HCT116 (cell line): ENCODE results near the gene AMELX. TPM values are rescaled to one million over a fixed set of nuclear protein-coding genes. Genes with fewer than 3 reads are reported as not detected.

Source experiments
- ATAC-seq: fragments of 200-7000 bp; cut with Tn5 transposase; 2 replicates; pipeline ENCODE4 v1.9.1; 2020; ENCODE audit warnings: mild to moderate bottlenecking, moderate library complexity
- BruUV-seq: library from RNA; stranded (reverse); fragments of 400-500 nt; replicated peaks from 2 replicates; lab custom pipeline; 2021; lab: Mats Ljungman, UMichigan
- CTCF ChIA-PET: fragments of 300-600 bp; sonication (Branson Sonifier 250); formaldehyde crosslinking; loops from one replicate; lab custom pipeline; 2021; ENCODE audit warnings: antibody characterized with exemption; lab: Charles Lee
- POLR2A ChIA-PET: fragments of 300-600, 350-600 bp; sonication (Branson Sonifier 250); formaldehyde crosslinking; loops from one replicate; lab custom pipeline; 2021; ENCODE audit warnings: antibody characterized with exemption; lab: Charles Lee
- RAD21 ChIA-PET, 2 experiments: fragments of 300-600 bp; sonication (Branson Sonifier 250); formaldehyde crosslinking; loops; one replicate each; lab custom pipeline; 2023; ENCODE audit warnings: low total read pairs in 2 of 2; ENCODE audit not compliant: uncharacterized antibody in 2 of 2, unreplicated experiment in 2 of 2, low non-redundant PET in 1 of 2; lab: Charles Lee
- DNase-seq: peaks from one replicate; pipeline ENCODE4 v3.0.0-alpha.2; 2010; ENCODE audit warnings: low read depth, low spot score
- H2AFZ ChIP-seq: fragments of 200-600 bp; shearing (Covaris generic), sonication (generic); 2 replicates; pipeline ENCODE4 v1.6.1; 2017; ENCODE audit warnings: low read depth, mixed run types, mixed read lengths, antibody characterized with exemption, low read length; ENCODE audit not compliant: poor library complexity, severe bottlenecking
- H3K27ac ChIP-seq: 2 replicates; pipeline ENCODE4 v1.5.1; 2012; ENCODE audit warnings: low read depth, low read length
- H3K27me3 ChIP-seq: fragments of 200-600 bp; sonication (generic); 2 replicates; pipeline ENCODE4 v1.6.1; 2016; ENCODE audit warnings: mixed run types, low read length, mixed read lengths; ENCODE audit not compliant: insufficient read depth
- H3K36me3 ChIP-seq, 2 experiments: fragments of 200-500 bp in 1 of 2; fragments of 200-600 bp in 1 of 2; sonication (Bioruptor generic) in 1 of 2; sonication (generic) in 1 of 2; 2 replicates each; pipeline versions ENCODE4 v1.5.1 to v1.6.1; 2014 to 2016; ENCODE audit warnings: low read length in 2 of 2, inconsistent platforms in 1 of 2, mixed read lengths in 1 of 2, mixed run types in 1 of 2; ENCODE audit not compliant: insufficient read depth in 2 of 2, control insufficient read depth in 1 of 2
- H3K4me1 ChIP-seq, 2 experiments: fragments of 200-600 bp in 1 of 2; sonication (generic) in 1 of 2; 2 replicates each; pipeline versions ENCODE4 v1.5.1 to v1.6.1; 2012 to 2017; ENCODE audit warnings: low read length in 2 of 2, inconsistent platforms in 1 of 2, mild to moderate bottlenecking in 1 of 2, mixed read lengths in 1 of 2, mixed run types in 1 of 2, moderate library complexity in 1 of 2; ENCODE audit not compliant: insufficient read depth in 2 of 2, control insufficient read depth in 1 of 2
- H3K4me2 ChIP-seq: fragments of 200-600 bp; sonication (generic); 2 replicates; pipeline ENCODE4 v1.6.1; 2017; ENCODE audit warnings: mixed run types, low read length, mixed read lengths
- H3K4me3 ChIP-seq, 2 experiments: fragments of 200-600 bp in 1 of 2; sonication (generic) in 1 of 2; replicated peaks in 1 of 2; 2 replicates each; pipeline ENCODE4 v1.5.1; 2011 to 2016; ENCODE audit warnings: low read length in 2 of 2, control low read depth in 1 of 2, low read depth in 1 of 2, mild to moderate bottlenecking in 1 of 2, mixed read lengths in 1 of 2, mixed run types in 1 of 2
- H3K79me2 ChIP-seq: fragments of 200-600 bp; sonication (generic); 2 replicates; pipeline ENCODE4 v1.6.1; 2017; ENCODE audit warnings: mild to moderate bottlenecking, mixed run types, low read length, moderate library complexity, mixed read lengths; ENCODE audit not compliant: insufficient read depth
- H3K9ac ChIP-seq: fragments of 200-600 bp; sonication (generic); 2 replicates; pipeline ENCODE4 v1.6.1; 2016; ENCODE audit warnings: low read length, mixed read lengths
- H3K9me2 ChIP-seq: fragments of 200-600 bp; sonication (generic), shearing (Covaris generic); 2 replicates; pipeline ENCODE4 v1.6.1; 2017; ENCODE audit warnings: mixed run types, mild to moderate bottlenecking, moderate library complexity; ENCODE audit not compliant: insufficient read depth
- H3K9me3 ChIP-seq, 2 experiments: fragments of 200-500 bp in 1 of 2; fragments of 200-600 bp in 1 of 2; sonication (Bioruptor generic) in 1 of 2; sonication (generic) in 1 of 2; 2 replicates each; pipeline ENCODE4 v1.6.1; 2014 to 2017; ENCODE audit warnings: low read length in 2 of 2, mixed read lengths in 2 of 2, inconsistent platforms in 1 of 2, low read depth in 1 of 2, mild to moderate bottlenecking in 1 of 2, mixed run types in 1 of 2, moderate library complexity in 1 of 2; ENCODE audit not compliant: control insufficient read depth in 1 of 2, insufficient read depth in 1 of 2
- H4K20me1 ChIP-seq: fragments of 200-600 bp; sonication (generic), shearing (Covaris generic); 2 replicates; pipeline ENCODE4 v1.6.1; 2017; ENCODE audit warnings: mixed run types, mild to moderate bottlenecking, moderate library complexity; ENCODE audit not compliant: insufficient read depth
- EGR1 ChIP-seq: IDR thresholded peaks from 2 replicates; pipeline ENCODE4 v1.6.1; 2012; ENCODE audit warnings: low read depth
- ELF1 ChIP-seq: IDR thresholded peaks from 2 replicates; pipeline ENCODE4 v1.6.1; 2012; ENCODE audit warnings: low read depth, borderline replicate concordance
- EZH2 ChIP-seq: fragments of 200-600 bp; sonication (generic); IDR thresholded peaks from 2 replicates; pipeline ENCODE4 v1.6.1; 2017; ENCODE audit warnings: antibody characterized with exemption, mixed run types
- EZH2phosphoT487 ChIP-seq: fragments of 200-600 bp; IDR thresholded peaks from 2 replicates; pipeline ENCODE4 v1.6.1; 2018; ENCODE audit warnings: antibody characterized with exemption, borderline replicate concordance
- POLR2A ChIP-seq: IDR thresholded peaks from 2 replicates; pipeline ENCODE4 v1.7.0; 2011; ENCODE audit warnings: borderline replicate concordance; ENCODE audit not compliant: insufficient read depth, insufficient read length; ENCODE audit errors: extremely low read depth
- RAD21 ChIP-seq: IDR thresholded peaks from 2 replicates; pipeline ENCODE4 v1.6.1; 2012; ENCODE audit warnings: low read depth, mild to moderate bottlenecking
- SIN3A ChIP-seq: IDR thresholded peaks from 2 replicates; pipeline ENCODE4 v1.6.1; 2012; ENCODE audit warnings: low read depth
- SP1 ChIP-seq: IDR thresholded peaks from 2 replicates; pipeline ENCODE4 v1.6.1; 2012; ENCODE audit warnings: low read depth
- SRF ChIP-seq: IDR thresholded peaks from 2 replicates; pipeline ENCODE4 v1.6.1; 2012; ENCODE audit warnings: low read depth
- ZFX ChIP-seq: fragments of 450-650 bp; IDR thresholded peaks from 2 replicates; pipeline ENCODE4 v1.6.1; 2017
- intact Hi-C: fragments of 100-400 bp; cut with micrococcal nuclease; formaldehyde crosslinking; loops from 2 replicates; pipeline ENCODE4 v1.10.0; 2022
- total RNA-seq: library from RNA; stranded (reverse); gene quantifications from one replicate; pipeline ENCODE4 v1.2.1, GENCODE V29; 2021; ENCODE audit not compliant: unreplicated experiment
- TF ChIP-seq, protein P1 (sequence below): IDR thresholded peaks from 2 replicates; pipeline ENCODE4 v1.6.1; 2012
- TF ChIP-seq, protein P2 (sequence below): IDR thresholded peaks from 2 replicates; pipeline ENCODE4 v1.6.1; 2012; ENCODE audit warnings: low read depth
- TF ChIP-seq, protein P3 (sequence below), 3 experiments: fragments of 200-600 bp in 1 of 3; sonication (generic) in 1 of 3; IDR thresholded peaks in 2 of 3; conservative IDR thresholded peaks in 1 of 3; 2 replicates each; pipeline ENCODE4 v1.5.1; 2012 to 2017; ENCODE audit warnings: low read depth in 2 of 3, low read length in 2 of 3, antibody characterized with exemption in 1 of 3, borderline replicate concordance in 1 of 3, control low read depth in 1 of 3, mild to moderate bottlenecking in 1 of 3, mixed read lengths in 1 of 3, mixed run types in 1 of 3, moderate library complexity in 1 of 3; ENCODE audit not compliant: insufficient read depth in 1 of 3

AMELX gene
- total RNA-seq, 1 experiment from 2014 or later: not detected

DNA sequence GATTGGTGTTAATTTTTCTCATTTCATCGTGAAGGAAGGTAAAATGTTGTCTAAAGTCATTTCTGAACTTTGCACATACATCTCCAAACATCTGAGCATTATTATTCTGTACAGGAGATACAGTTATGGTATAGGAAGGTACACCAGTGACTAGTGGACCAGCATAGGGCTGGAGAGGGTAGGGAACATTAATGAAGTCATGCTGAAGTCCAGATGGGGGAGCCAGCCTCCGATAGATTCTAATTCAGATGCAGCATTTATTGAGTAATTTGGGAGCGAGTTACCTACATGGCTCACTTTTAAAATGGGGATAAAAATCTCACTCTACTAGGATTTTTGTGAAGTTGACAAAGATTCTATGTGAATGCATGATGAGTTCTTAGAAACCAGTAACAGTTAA lies 34.9 kb downstream of the AMELX start:
- intact Hi-C loops: no loop called here
- Histone ChIP-seq H3K27me3 (no peaks in the 10 kb centered on the region), H3K9ac (no peak overlapping the region), H3K4me1 (no peaks in the 10 kb centered on the region), H3K36me3 (no peaks in the 10 kb centered on the region), H3K9me3 (no peaks in the 10 kb centered on the region), H3K9me2 (no peaks in the 10 kb centered on the region), H2AFZ (no peak overlapping the region), H3K79me2 (no peaks in the 10 kb centered on the region), H4K20me1 (no peaks in the 10 kb centered on the region), H3K27ac (no peak overlapping the region), H3K4me2 (no peak overlapping the region), H3K4me3 (no peak overlapping the region)
- DNase-seq: no peak
- TF ChIP-seq, protein P1, sequence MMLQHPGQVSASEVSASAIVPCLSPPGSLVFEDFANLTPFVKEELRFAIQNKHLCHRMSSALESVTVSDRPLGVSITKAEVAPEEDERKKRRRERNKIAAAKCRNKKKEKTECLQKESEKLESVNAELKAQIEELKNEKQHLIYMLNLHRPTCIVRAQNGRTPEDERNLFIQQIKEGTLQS: no peak
- no peak for TF ChIP-seq SIN3A
- no peak for TF ChIP-seq ZFX
- no peak for TF ChIP-seq SRF
- no peak for TF ChIP-seq RAD21
- no peak for TF ChIP-seq POLR2A
- RAD21 ChIA-PET: no interaction called here
- CTCF ChIA-PET: no interaction called here
- ATAC-seq: no peak
- POLR2A ChIA-PET: no interaction called here
- no TSS peak for BruUV-seq

DNA sequence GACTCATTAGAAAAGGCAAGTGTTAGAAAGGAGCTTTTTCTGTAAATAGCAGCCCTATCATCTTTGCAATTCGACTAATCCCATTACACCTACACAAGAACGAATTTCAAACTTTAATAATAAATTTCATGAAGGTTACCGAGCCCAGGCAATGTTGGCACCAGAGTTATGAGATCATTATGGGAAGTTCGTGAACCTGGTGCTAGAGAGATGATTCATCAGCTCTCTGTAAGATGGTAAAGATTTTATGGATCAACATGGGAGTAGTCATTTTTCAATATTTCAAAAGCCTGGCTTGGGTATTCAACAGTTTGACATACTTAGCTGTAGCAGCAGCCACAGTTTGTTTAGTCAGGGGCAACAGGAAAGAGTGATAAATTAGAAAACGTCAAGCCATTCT lies 35.8 kb downstream of the AMELX start:
- CTCF ChIA-PET: no interaction called here
- ATAC-seq: no peak

More for the DNA sequence above, 35.8 kb downstream of the AMELX start:
- no peaks in the 10 kb centered on the region for H3K9me2 ChIP-seq
- H3K9me3 ChIP-seq: no peaks in the 10 kb centered on the region
- no TSS peak for BruUV-seq
- H3K27me3 ChIP-seq: no peaks in the 10 kb centered on the region
- H4K20me1 ChIP-seq: no peaks in the 10 kb centered on the region
- ChIA-PET POLR2A (no interaction called here), RAD21 (no interaction called here)
- no peak for DNase-seq
- intact Hi-C loops: no loop called here
- no peak overlapping the region for H3K4me2 ChIP-seq
- no peaks in the 10 kb centered on the region for H3K79me2 ChIP-seq
- H3K9ac ChIP-seq: no peak overlapping the region
- H3K4me3 ChIP-seq: no peak overlapping the region
- TF ChIP-seq RAD21 (no peak), EZH2 (no peak), ZFX (no peak), EZH2phosphoT487 (no peak), ELF1 (no peak), SP1 (no peak), EGR1 (no peak)
- TF ChIP-seq, protein P1: no peak
- TF ChIP-seq, protein P2, sequence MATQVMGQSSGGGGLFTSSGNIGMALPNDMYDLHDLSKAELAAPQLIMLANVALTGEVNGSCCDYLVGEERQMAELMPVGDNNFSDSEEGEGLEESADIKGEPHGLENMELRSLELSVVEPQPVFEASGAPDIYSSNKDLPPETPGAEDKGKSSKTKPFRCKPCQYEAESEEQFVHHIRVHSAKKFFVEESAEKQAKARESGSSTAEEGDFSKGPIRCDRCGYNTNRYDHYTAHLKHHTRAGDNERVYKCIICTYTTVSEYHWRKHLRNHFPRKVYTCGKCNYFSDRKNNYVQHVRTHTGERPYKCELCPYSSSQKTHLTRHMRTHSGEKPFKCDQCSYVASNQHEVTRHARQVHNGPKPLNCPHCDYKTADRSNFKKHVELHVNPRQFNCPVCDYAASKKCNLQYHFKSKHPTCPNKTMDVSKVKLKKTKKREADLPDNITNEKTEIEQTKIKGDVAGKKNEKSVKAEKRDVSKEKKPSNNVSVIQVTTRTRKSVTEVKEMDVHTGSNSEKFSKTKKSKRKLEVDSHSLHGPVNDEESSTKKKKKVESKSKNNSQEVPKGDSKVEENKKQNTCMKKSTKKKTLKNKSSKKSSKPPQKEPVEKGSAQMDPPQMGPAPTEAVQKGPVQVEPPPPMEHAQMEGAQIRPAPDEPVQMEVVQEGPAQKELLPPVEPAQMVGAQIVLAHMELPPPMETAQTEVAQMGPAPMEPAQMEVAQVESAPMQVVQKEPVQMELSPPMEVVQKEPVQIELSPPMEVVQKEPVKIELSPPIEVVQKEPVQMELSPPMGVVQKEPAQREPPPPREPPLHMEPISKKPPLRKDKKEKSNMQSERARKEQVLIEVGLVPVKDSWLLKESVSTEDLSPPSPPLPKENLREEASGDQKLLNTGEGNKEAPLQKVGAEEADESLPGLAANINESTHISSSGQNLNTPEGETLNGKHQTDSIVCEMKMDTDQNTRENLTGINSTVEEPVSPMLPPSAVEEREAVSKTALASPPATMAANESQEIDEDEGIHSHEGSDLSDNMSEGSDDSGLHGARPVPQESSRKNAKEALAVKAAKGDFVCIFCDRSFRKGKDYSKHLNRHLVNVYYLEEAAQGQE: no peak
- TF ChIP-seq, protein P3, sequence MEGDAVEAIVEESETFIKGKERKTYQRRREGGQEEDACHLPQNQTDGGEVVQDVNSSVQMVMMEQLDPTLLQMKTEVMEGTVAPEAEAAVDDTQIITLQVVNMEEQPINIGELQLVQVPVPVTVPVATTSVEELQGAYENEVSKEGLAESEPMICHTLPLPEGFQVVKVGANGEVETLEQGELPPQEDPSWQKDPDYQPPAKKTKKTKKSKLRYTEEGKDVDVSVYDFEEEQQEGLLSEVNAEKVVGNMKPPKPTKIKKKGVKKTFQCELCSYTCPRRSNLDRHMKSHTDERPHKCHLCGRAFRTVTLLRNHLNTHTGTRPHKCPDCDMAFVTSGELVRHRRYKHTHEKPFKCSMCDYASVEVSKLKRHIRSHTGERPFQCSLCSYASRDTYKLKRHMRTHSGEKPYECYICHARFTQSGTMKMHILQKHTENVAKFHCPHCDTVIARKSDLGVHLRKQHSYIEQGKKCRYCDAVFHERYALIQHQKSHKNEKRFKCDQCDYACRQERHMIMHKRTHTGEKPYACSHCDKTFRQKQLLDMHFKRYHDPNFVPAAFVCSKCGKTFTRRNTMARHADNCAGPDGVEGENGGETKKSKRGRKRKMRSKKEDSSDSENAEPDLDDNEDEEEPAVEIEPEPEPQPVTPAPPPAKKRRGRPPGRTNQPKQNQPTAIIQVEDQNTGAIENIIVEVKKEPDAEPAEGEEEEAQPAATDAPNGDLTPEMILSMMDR (IDR thresholded peaks at IDR 0.05 in 2 of 3, conservative IDR thresholded peaks at IDR 0.05 in 1 of 3; ENCODE audit: borderline replicate concordance in 1 of 3, insufficient read depth in 1 of 3, low read depth in 2 of 3, low read length in 2 of 3): no peak
- no peaks in the 10 kb centered on the region for H3K4me1 ChIP-seq
- H3K27ac ChIP-seq: no peak overlapping the region
- no peaks in the 10 kb centered on the region for H3K36me3 ChIP-seq
- no peak overlapping the region for H2AFZ ChIP-seq
